ENCODE results near the gene OR4X1. TPM values are rescaled to one million over a fixed set of nuclear protein-coding genes. Genes with fewer than 3 reads are reported as not detected.
A peak's percentile ranks its signal among the peaks of the same experiment; 100 is the strongest.
"Not testable (repeated sequence)": the region's sequence is repeated elsewhere in the genome, so short reads cannot be mapped to it uniquely, and the experiment has no call there.

The OR4X1 gene
- polyA plus RNA-seq, 1 donor from 2014 or later = not detected

DNA sequence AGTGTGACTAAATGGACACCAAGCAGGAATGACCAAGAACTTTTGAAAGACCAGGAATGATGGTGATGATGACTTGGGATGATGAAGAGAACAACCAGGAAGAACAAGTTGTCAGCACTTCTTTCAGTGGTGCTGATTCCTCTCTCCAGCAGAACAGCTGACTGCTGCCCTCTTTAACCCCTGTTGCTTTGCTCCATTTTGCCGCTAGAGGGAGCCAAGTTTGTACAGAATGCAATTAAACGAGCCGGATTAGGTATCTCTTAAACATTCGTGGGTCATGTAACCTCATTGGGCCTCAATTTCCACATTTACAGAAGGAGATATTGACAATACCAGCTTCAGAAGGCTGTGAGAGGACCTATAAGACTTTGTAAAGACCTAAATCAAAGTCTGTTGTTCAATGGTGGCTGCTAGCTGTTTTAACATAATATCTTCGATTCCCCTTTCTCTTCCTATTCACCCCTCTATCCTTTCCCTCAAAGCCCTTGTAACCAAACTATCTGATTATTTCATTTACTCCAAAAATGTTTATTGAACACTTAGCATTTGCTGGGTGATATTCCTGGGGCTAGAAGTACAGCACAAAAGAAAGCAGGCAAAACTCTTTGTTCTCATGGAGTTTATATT, 44.2 kb downstream of the OR4X1 start:
- H3K27ac ChIP-seq (ENCODE audit: low read length) = no peak overlapping the region
- peaks cover 4% of the 10 kb centered on the region for H3K9me3 ChIP-seq (ENCODE audit: low read length)
- no peaks in the 10 kb centered on the region for H3K79me2 ChIP-seq (replicated peaks; ENCODE audit: insufficient read depth, low read length)

DNA sequence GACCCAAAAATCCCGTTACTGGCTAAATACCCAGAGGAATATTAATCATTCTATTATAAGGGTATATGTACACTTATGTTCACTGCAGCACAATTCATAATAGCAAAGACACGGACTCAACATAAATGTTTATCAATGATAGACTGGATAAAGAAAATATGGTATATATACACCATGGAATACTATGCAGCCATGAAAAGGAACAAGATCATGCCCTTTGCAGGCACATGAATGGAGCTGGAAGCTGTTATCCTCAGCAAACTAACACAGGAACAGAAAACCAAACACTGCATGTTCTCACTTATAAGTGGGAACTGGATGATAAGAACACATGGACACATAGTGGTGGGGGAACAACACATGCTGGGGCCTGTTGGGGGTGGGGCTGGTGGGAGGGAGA, 49.9 kb downstream of the OR4X1 start:
- H3K9me3 ChIP-seq (ENCODE audit: low read length); H3K4me3 ChIP-seq (ENCODE audit: low read length): not testable (repeated sequence)

More for the DNA sequence above, 44.2 kb downstream of the OR4X1 start:
- Histone ChIP-seq H4K20me1 (ENCODE audit: insufficient read depth) (no peaks in the 10 kb centered on the region), H3F3A (ENCODE audit: insufficient read depth, low read length, poor library complexity, severe bottlenecking) (no peaks in the 10 kb centered on the region), H3K9ac (ENCODE audit: low read length) (no peak overlapping the region), H3K36me3 (ENCODE audit: insufficient read depth, low read length) (no peaks in the 10 kb centered on the region), H3K4me2 (ENCODE audit: low read length) (no peak overlapping the region), H2AFZ (ENCODE audit: low read depth, low read length) (no peak overlapping the region), H3K9me2 (ENCODE audit: insufficient read depth, low read length) (no peaks in the 10 kb centered on the region), H3K27me3 (ENCODE audit: insufficient read depth, low read depth, low read length) (no peaks in the 10 kb centered on the region), H3K4me3 (ENCODE audit: low read length) (no peak overlapping the region)
- TF ChIP-seq SMC3 (conservative IDR thresholded peaks at IDR 0.05; ENCODE audit: poor library complexity) (no peak), REST (IDR thresholded peaks at IDR 0.05; ENCODE audit: borderline replicate concordance) (no peak), RAD21 (conservative IDR thresholded peaks at IDR 0.05) (no peak), MXI1 (conservative IDR thresholded peaks at IDR 0.05; ENCODE audit: poor library complexity, severe bottlenecking) (no peak), EP300 (conservative IDR thresholded peaks at IDR 0.05; ENCODE audit: poor library complexity, severe bottlenecking) (no peak)
- TF ChIP-seq, protein P1, sequence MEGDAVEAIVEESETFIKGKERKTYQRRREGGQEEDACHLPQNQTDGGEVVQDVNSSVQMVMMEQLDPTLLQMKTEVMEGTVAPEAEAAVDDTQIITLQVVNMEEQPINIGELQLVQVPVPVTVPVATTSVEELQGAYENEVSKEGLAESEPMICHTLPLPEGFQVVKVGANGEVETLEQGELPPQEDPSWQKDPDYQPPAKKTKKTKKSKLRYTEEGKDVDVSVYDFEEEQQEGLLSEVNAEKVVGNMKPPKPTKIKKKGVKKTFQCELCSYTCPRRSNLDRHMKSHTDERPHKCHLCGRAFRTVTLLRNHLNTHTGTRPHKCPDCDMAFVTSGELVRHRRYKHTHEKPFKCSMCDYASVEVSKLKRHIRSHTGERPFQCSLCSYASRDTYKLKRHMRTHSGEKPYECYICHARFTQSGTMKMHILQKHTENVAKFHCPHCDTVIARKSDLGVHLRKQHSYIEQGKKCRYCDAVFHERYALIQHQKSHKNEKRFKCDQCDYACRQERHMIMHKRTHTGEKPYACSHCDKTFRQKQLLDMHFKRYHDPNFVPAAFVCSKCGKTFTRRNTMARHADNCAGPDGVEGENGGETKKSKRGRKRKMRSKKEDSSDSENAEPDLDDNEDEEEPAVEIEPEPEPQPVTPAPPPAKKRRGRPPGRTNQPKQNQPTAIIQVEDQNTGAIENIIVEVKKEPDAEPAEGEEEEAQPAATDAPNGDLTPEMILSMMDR (IDR thresholded peaks at IDR 0.05; ENCODE audit: poor library complexity, severe bottlenecking) = peak; percentile 42

More for the DNA sequence above, 49.9 kb downstream of the OR4X1 start:
- H3K79me2 ChIP-seq (replicated peaks; ENCODE audit: insufficient read depth, low read length); H3K9me2 ChIP-seq (ENCODE audit: insufficient read depth, low read length); H3K27ac ChIP-seq (ENCODE audit: low read length); H3K9ac ChIP-seq (ENCODE audit: low read length); H3K27me3 ChIP-seq (ENCODE audit: insufficient read depth, low read depth, low read length); H2AFZ ChIP-seq (ENCODE audit: low read depth, low read length); H4K20me1 ChIP-seq (ENCODE audit: insufficient read depth); H3K4me2 ChIP-seq (ENCODE audit: low read length); H3F3A ChIP-seq (ENCODE audit: insufficient read depth, low read length, poor library complexity, severe bottlenecking); H3K36me3 ChIP-seq (ENCODE audit: insufficient read depth, low read length): not testable (repeated sequence)

Other genes with a start within 250 kb of the OR4X1 start
- gene OR4B1, start 47.1 kb upstream of the OR4X1 start, polyA plus RNA-seq = not detected in 2 replicates
- gene OR4X2, start 18.8 kb upstream of the OR4X1 start, polyA plus RNA-seq = not detected in 2 replicates
- not detected in 2 replicates for gene OR4S1, start 42.4 kb downstream of the OR4X1 start, polyA plus RNA-seq
- gene OR4C3, start 61.1 kb downstream of the OR4X1 start, polyA plus RNA-seq = not detected in 2 replicates
- not detected in 2 replicates for gene OR4C5, start 102.6 kb downstream of the OR4X1 start, polyA plus RNA-seq
- gene OR4A47, start 224.9 kb downstream of the OR4X1 start, polyA plus RNA-seq = not detected in 2 replicates